Caco-2 (cell line): ENCODE data around the gene PTK6. TPM values are rescaled to one million over a fixed set of nuclear protein-coding genes. Genes with fewer than 3 reads are reported as not detected.

Experiments used
- BruUV-seq: library from RNA; stranded (reverse); fragments of 400-500 nt; replicated peaks from 2 replicates; lab custom pipeline; 2021; lab: Mats Ljungman, UMichigan
- CTCF ChIA-PET: fragments of 300-600 bp; sonication (Branson Sonifier 250); formaldehyde crosslinking; loops from one replicate; lab custom pipeline; 2022; ENCODE audit warnings: antibody characterized with exemption; lab: Charles Lee
- POLR2A ChIA-PET: fragments of 300-600 bp; sonication (Branson Sonifier 250); formaldehyde crosslinking; loops from one replicate; lab custom pipeline; 2022; ENCODE audit warnings: antibody characterized with exemption; lab: Charles Lee
- DNase-seq, 2 experiments: peaks; one replicate each; pipeline versions ENCODE4 v3.0.0 to v3.0.0-alpha.2; 2020 to 2022
- H3K27me3 ChIP-seq: replicated peaks from 2 replicates; pipeline ENCODE4 v1.6.0; 2011; ENCODE audit warnings: low read length; ENCODE audit not compliant: control insufficient read depth, insufficient read depth
- H3K36me3 ChIP-seq: 2 replicates; pipeline ENCODE4 v1.5.1; 2011; ENCODE audit warnings: low read length; ENCODE audit not compliant: control insufficient read depth, insufficient read depth
- H3K4me1 ChIP-seq: fragments of 250-450 bp; sonication (Bioruptor Pico); 2 replicates; pipeline ENCODE4 v1.5.1; 2020; ENCODE audit warnings: mild to moderate bottlenecking
- H3K4me3 ChIP-seq: 2 replicates; pipeline ENCODE4 v1.5.1; 2011; ENCODE audit warnings: low read depth, mild to moderate bottlenecking, control low read depth, low read length
- H3K9me3 ChIP-seq: fragments of 250-450 bp; sonication (Bioruptor Pico); 2 replicates; pipeline ENCODE4 v1.5.1; 2020; ENCODE audit warnings: mild to moderate bottlenecking, moderate library complexity
- H3K27ac Mint-ChIP-seq: one replicate; pipeline ENCODE4 v1.8.0; 2022; ENCODE audit warnings: mixed read lengths; ENCODE audit not compliant: unreplicated experiment
- H3K27me3 Mint-ChIP-seq: one replicate; pipeline ENCODE4 v1.8.0; 2022; ENCODE audit warnings: mixed read lengths; ENCODE audit not compliant: insufficient read depth, unreplicated experiment
- H3K36me3 Mint-ChIP-seq: one replicate; pipeline ENCODE4 v1.8.0; 2022; ENCODE audit warnings: mild to moderate bottlenecking, mixed read lengths; ENCODE audit not compliant: insufficient read depth, unreplicated experiment
- H3K4me1 Mint-ChIP-seq: one replicate; pipeline ENCODE4 v1.8.0; 2022; ENCODE audit warnings: low read depth, mixed read lengths; ENCODE audit not compliant: unreplicated experiment
- H3K4me3 Mint-ChIP-seq: one replicate; pipeline ENCODE4 v1.8.0; 2022; ENCODE audit warnings: mild to moderate bottlenecking, moderate library complexity, mixed read lengths; ENCODE audit not compliant: unreplicated experiment
- H3K9me3 Mint-ChIP-seq: one replicate; pipeline ENCODE4 v1.8.0; 2022; ENCODE audit warnings: mixed read lengths; ENCODE audit not compliant: unreplicated experiment
- intact Hi-C: fragments of 100-400 bp; cut with micrococcal nuclease; formaldehyde crosslinking; loops from one replicate; pipeline ENCODE4 v1.10.0; 2022; ENCODE audit not compliant: unreplicated experiment
- total RNA-seq: library from RNA; stranded (reverse); gene quantifications from 2 replicates; pipeline ENCODE4 v1.2.3, GENCODE V29; 2022
- TF ChIP-seq, protein P1 (sequence below), 2 experiments: fragments of 200-600 bp in 1 of 2; IDR thresholded peaks; 1 replicate in 1 of 2; 2 replicates in 1 of 2; pipeline versions ENCODE4 v1.5.1 to v1.8.0; 2011 to 2022; ENCODE audit warnings: antibody characterized with exemption in 1 of 2, control low read depth in 1 of 2, inconsistent platforms in 1 of 2, low read depth in 1 of 2, low read length in 1 of 2, mild to moderate bottlenecking in 1 of 2, moderate library complexity in 1 of 2; ENCODE audit not compliant: insufficient read depth in 1 of 2, severe bottlenecking in 1 of 2, unreplicated experiment in 1 of 2

The PTK6 gene
- total RNA-seq, 1 experiment from 2014 or later: 0.64 TPM

DNA sequence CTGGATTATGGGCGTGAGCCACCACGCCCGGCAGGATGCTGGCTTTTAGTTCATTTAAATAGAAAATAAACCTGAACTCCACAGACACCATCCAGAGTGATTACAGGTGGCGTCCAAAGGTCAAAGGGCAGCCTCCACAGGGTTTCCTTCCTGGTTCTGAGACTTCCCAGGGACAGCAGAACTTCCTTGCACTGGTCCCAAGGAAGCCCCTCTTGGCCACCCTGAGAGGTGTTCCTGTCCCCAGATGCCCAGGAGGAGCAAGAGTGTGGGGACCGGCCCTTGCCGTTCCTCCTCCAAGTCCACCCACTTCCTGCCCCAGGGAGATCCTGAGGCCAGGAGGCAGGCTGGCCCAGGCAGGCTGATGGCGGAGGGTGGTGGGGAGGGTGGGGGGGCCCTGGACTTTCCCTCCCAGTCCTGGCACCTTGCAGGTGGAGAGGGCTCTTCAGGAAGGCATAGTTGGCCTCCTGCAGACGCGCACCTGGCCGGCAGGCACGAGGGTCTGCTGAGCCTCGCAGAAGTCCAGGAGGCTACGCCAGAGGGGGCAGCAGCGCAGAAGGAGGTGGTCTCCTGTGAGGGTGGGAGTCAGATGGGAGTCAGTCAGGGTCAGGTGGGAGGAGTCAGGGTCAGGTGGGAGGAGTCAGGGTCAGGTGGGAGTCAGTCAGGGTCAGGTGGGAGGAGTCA, 21.8 kb upstream of the PTK6 start:
- no peak overlapping the region for H3K27ac Mint-ChIP-seq
- intact Hi-C loops: no loop called here
- CTCF ChIA-PET: no interaction called here
- Histone ChIP-seq H3K9me3 (peaks cover 5% of the 10 kb centered on the region; the same call in 1 of the 2 replicates), H3K4me3 (no peak overlapping the region), H3K4me1 (no peaks in the 10 kb centered on the region; the same call in 1 of the 2 replicates), H3K27me3 (no peaks in the 10 kb centered on the region), H3K36me3 (no peaks in the 10 kb centered on the region)
- TF ChIP-seq, protein P1, sequence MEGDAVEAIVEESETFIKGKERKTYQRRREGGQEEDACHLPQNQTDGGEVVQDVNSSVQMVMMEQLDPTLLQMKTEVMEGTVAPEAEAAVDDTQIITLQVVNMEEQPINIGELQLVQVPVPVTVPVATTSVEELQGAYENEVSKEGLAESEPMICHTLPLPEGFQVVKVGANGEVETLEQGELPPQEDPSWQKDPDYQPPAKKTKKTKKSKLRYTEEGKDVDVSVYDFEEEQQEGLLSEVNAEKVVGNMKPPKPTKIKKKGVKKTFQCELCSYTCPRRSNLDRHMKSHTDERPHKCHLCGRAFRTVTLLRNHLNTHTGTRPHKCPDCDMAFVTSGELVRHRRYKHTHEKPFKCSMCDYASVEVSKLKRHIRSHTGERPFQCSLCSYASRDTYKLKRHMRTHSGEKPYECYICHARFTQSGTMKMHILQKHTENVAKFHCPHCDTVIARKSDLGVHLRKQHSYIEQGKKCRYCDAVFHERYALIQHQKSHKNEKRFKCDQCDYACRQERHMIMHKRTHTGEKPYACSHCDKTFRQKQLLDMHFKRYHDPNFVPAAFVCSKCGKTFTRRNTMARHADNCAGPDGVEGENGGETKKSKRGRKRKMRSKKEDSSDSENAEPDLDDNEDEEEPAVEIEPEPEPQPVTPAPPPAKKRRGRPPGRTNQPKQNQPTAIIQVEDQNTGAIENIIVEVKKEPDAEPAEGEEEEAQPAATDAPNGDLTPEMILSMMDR (IDR thresholded peaks at IDR 0.05; ENCODE audit: insufficient read depth in 1 of 2, low read depth in 1 of 2, low read length in 1 of 2, severe bottlenecking in 1 of 2, unreplicated experiment in 1 of 2): no peak
- no peaks in the 10 kb centered on the region for H3K27me3 Mint-ChIP-seq
- POLR2A ChIA-PET: no interaction called here
- DNase-seq: no peak
- no peak overlapping the region for H3K4me3 Mint-ChIP-seq
- no peaks in the 10 kb centered on the region for H3K9me3 Mint-ChIP-seq
- H3K4me1 Mint-ChIP-seq: no peaks in the 10 kb centered on the region
- no TSS peak for BruUV-seq
- peaks cover 23% of the 10 kb centered on the region for H3K36me3 Mint-ChIP-seq

- TF ChIP-seq, protein P1 (IDR thresholded peaks at IDR 0.05; ENCODE audit: insufficient read depth in 1 of 2, low read depth in 1 of 2, low read length in 1 of 2, severe bottlenecking in 1 of 2, unreplicated experiment in 1 of 2): no peak
Measured at GRCh38 chr20:63557481-63557891, 20.3 kb upstream of the PTK6 start.

GRCh38 chr20:63556873-63557478, 19.8 kb upstream of the PTK6 start:
- CTCF ChIA-PET: no interaction called here
- Histone ChIP-seq H3K27me3 (no peaks in the 10 kb centered on the region), H3K4me1 (no peaks in the 10 kb centered on the region; the same call in 1 of the 2 replicates), H3K36me3 (no peaks in the 10 kb centered on the region), H3K4me3 (no peak overlapping the region), H3K9me3 (peaks cover 9% of the 10 kb centered on the region)
- H3K36me3 Mint-ChIP-seq: peaks cover 23% of the 10 kb centered on the region
- no TSS peak for BruUV-seq
- H3K27ac Mint-ChIP-seq: no peak overlapping the region
- no peaks in the 10 kb centered on the region for H3K9me3 Mint-ChIP-seq
- no peaks in the 10 kb centered on the region for H3K4me1 Mint-ChIP-seq
- TF ChIP-seq, protein P1 (IDR thresholded peaks at IDR 0.05; ENCODE audit: insufficient read depth in 1 of 2, low read depth in 1 of 2, low read length in 1 of 2, severe bottlenecking in 1 of 2, unreplicated experiment in 1 of 2): no peak
- no peak for DNase-seq
- POLR2A ChIA-PET: no interaction called here
- intact Hi-C loops: no loop called here
- no peak overlapping the region for H3K4me3 Mint-ChIP-seq
- no peaks in the 10 kb centered on the region for H3K27me3 Mint-ChIP-seq

More at GRCh38 chr20:63557481-63557891, 20.3 kb upstream of the PTK6 start:
- H3K36me3 Mint-ChIP-seq: peaks cover 23% of the 10 kb centered on the region
- no peaks in the 10 kb centered on the region for H3K4me1 Mint-ChIP-seq
- H3K9me3 ChIP-seq: peaks cover 9% of the 10 kb centered on the region
- H3K4me3 ChIP-seq: no peak overlapping the region
- intact Hi-C loops: no loop called here
- no peak overlapping the region for H3K4me3 Mint-ChIP-seq
- no peaks in the 10 kb centered on the region for H3K27me3 Mint-ChIP-seq
- ChIA-PET POLR2A (no interaction called here), CTCF (no interaction called here)
- no peaks in the 10 kb centered on the region for H3K27me3 ChIP-seq
- DNase-seq: no peak
- no peak overlapping the region for H3K27ac Mint-ChIP-seq
- H3K9me3 Mint-ChIP-seq: no peaks in the 10 kb centered on the region
- H3K36me3 ChIP-seq: no peaks in the 10 kb centered on the region
- H3K4me1 ChIP-seq: no peaks in the 10 kb centered on the region; the same call in 1 of the 2 replicates
- no TSS peak for BruUV-seq
